Lower lobe of right lung (tissue), 2 donors: ENCODE results near the gene PRKAR2B. TPM values are rescaled to one million over a fixed set of nuclear protein-coding genes. Genes with fewer than 3 reads are reported as not detected.

Experiments
- ATAC-seq, 2 donors: fragments of 200-7000 bp; cut with Tn5 transposase; one replicate each; pipeline ENCODE4 v1.9.1; 2020 to 2022; ENCODE audit warnings: mild to moderate bottlenecking in 2 of 2, moderate library complexity in 2 of 2
- DNase-seq: peaks from one replicate; pipeline ENCODE4 v3.0.0-alpha.2; 2020
- H3K27ac ChIP-seq: fragments of 200-600 bp; one replicate; pipeline ENCODE4 v1.8.0; 2022
- H3K27me3 ChIP-seq: fragments of 200-600 bp; one replicate; pipeline ENCODE4 v1.8.0; 2022; ENCODE audit warnings: low read depth
- H3K36me3 ChIP-seq: fragments of 200-600 bp; one replicate; pipeline ENCODE4 v1.8.0; 2022; ENCODE audit warnings: mild to moderate bottlenecking
- H3K4me1 ChIP-seq: fragments of 200-600 bp; one replicate; pipeline ENCODE4 v1.8.0; 2022
- H3K4me3 ChIP-seq: fragments of 200-600 bp; one replicate; pipeline ENCODE4 v1.8.0; 2022; ENCODE audit warnings: mild to moderate bottlenecking
- H3K9me3 ChIP-seq: fragments of 200-600 bp; one replicate; pipeline ENCODE4 v1.8.0; 2022
- intact Hi-C: fragments of 100-400 bp; cut with DNase I; formaldehyde crosslinking; loops from one replicate; pipeline ENCODE4 v1.11.0; 2022
- total RNA-seq: library from RNA; stranded (reverse); fragmentation: NEBNext Ultra II Directional; extraction: Animal tissue kit (Norgen Biotek cat#: 25700); gene quantifications from one replicate; pipeline ENCODE4 v1.2.1, GENCODE V29; 2021
- TF ChIP-seq, protein P1 (sequence below): fragments of 200-600 bp; IDR thresholded peaks from one replicate; pipeline ENCODE4 v1.8.0; 2022; ENCODE audit warnings: antibody characterized with exemption, mild to moderate bottlenecking
- donor health status: DM: no; HTN: yes; CAD: no; lungs with severe emphysema.

The PRKAR2B gene
- total RNA-seq, 1 donor from 2014 or later, result 10.3 TPM

DNA sequence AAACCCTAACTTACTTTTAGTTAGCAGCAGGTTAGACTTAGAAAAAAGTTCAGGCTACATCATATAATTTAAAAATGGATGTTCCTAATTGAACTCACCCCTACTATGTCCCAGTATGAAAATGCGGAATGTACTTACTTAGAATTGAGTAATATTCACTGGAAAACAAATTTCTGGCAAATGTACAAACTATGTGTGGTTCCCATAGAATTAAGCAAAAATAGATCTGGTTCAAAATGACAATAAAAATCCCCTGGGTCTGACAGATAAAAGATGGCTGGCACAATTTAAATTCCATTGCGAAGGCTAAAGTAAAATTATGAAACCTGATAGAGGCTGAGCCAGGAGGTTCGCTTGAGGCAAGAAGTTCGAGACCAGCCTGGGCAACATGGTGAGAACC is 42.4 kb upstream of the PRKAR2B start:
- TF ChIP-seq, protein P1, sequence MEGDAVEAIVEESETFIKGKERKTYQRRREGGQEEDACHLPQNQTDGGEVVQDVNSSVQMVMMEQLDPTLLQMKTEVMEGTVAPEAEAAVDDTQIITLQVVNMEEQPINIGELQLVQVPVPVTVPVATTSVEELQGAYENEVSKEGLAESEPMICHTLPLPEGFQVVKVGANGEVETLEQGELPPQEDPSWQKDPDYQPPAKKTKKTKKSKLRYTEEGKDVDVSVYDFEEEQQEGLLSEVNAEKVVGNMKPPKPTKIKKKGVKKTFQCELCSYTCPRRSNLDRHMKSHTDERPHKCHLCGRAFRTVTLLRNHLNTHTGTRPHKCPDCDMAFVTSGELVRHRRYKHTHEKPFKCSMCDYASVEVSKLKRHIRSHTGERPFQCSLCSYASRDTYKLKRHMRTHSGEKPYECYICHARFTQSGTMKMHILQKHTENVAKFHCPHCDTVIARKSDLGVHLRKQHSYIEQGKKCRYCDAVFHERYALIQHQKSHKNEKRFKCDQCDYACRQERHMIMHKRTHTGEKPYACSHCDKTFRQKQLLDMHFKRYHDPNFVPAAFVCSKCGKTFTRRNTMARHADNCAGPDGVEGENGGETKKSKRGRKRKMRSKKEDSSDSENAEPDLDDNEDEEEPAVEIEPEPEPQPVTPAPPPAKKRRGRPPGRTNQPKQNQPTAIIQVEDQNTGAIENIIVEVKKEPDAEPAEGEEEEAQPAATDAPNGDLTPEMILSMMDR, result no peak
- intact Hi-C loops, result no loop called here
- no peak overlapping the region for H3K4me3 ChIP-seq
- no peaks in the 10 kb centered on the region for H3K4me1 ChIP-seq
- ATAC-seq, result no peak
- no peaks in the 10 kb centered on the region for H3K9me3 ChIP-seq
- no peaks in the 10 kb centered on the region for H3K27me3 ChIP-seq
- H3K27ac ChIP-seq, result no peak overlapping the region
- no peaks in the 10 kb centered on the region for H3K36me3 ChIP-seq
- no peak for DNase-seq

DNA sequence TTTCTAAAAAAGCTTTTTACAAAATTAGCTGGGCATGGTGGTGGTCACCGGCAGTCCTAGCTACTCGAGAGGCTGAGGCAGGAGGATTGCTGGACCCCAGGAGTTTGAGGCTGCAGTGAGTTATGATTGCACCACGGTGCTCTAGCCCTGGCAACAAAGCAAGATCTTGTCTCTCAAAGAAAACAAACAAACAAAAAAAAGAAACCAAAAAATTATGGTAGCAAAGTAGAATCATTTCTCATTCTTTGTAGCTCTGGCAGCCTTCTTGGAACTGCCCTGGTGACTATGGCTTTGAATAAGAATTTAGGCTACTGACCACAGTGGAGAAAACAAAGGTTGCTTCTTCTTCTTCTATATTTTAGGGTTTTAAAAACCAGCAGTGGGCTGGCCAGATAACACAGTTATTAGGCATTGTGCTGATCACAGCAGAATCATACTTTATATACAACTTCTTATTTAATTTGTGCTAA is 41.9 kb upstream of the PRKAR2B start:
- Histone ChIP-seq H3K36me3 (no peaks in the 10 kb centered on the region), H3K4me3 (no peak overlapping the region), H3K27me3 (no peaks in the 10 kb centered on the region), H3K9me3 (no peaks in the 10 kb centered on the region), H3K27ac (no peak overlapping the region), H3K4me1 (no peaks in the 10 kb centered on the region)
- intact Hi-C loops, result no loop called here
- DNase-seq (no peak), ATAC-seq (no peak)
- TF ChIP-seq, protein P1, result no peak

DNA sequence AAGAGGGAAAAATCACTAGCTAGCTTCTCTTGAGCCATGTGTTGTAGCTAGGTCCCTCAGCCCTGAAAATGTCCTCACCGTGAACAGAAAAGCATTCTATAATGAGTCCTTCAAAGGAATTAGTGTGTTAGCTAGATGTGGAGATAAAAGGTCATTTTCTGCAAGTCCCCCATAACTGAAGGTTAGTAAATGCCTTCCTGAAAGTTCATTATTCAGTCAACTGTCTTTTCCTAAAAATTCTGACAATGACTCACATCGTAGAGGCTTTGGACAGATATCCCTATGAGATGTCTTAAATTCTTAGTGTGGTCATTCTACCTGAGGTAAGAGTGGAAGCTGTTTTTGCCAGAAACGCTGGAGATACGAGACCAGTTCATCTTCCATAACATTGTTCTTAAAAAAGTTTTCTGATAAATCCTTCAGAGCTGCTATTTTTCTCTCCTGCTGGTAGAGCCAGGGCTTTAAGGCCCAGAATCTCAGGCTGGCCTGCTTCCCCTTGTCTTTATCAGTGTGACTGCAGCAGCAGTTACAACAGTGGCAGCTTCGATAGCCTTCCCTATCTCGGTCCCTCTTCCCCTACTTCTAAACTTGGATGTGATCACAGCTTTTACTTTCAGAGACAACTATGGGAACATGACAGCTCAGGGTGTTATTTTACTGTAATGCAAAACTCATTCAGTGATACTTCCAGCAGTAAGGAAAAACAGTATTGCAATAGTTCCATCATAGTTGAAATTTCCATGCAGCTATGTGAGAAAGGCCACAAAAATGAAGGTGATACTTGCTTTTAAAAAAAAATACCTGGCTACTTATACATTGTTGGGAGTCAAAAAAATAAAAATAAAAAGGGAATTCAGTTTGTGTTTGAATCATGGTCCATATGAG is 37.3 kb upstream of the PRKAR2B start:
- Histone ChIP-seq H3K4me3 (no peak overlapping the region), H3K4me1 (no peaks in the 10 kb centered on the region), H3K9me3 (no peaks in the 10 kb centered on the region), H3K36me3 (no peaks in the 10 kb centered on the region), H3K27me3 (no peaks in the 10 kb centered on the region), H3K27ac (no peak overlapping the region)
- no peak for DNase-seq
- TF ChIP-seq, protein P1, result no peak
- intact Hi-C loops, result no loop called here
- ATAC-seq, result no peak

DNA sequence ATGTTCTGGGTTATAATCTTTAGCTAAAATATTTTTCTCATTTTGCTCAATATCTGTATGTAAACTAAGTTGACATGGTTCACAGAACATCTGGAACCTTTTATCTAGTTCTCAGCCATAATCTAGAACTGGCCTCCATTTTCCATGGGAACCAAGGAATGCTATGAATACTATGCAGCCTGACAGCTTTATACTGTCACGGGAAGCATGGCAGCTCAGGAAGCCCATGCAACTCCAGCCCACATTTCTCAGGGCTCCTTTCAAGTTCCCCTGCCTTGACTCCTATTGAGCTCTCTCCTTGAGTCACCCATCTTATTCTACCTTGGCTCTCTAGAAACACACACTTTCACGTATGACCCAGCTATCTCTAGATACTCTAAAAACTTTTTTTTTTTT is 36.6 kb upstream of the PRKAR2B start:
- DNase-seq (no peak), ATAC-seq (no peak)
- intact Hi-C loops, result no loop called here
- H3K27me3 ChIP-seq, result no peaks in the 10 kb centered on the region
- TF ChIP-seq, protein P1, result no peak
- H3K27ac ChIP-seq, result no peak overlapping the region
- no peaks in the 10 kb centered on the region for H3K4me1 ChIP-seq
- no peaks in the 10 kb centered on the region for H3K36me3 ChIP-seq
- no peaks in the 10 kb centered on the region for H3K9me3 ChIP-seq
- no peak overlapping the region for H3K4me3 ChIP-seq

DNA sequence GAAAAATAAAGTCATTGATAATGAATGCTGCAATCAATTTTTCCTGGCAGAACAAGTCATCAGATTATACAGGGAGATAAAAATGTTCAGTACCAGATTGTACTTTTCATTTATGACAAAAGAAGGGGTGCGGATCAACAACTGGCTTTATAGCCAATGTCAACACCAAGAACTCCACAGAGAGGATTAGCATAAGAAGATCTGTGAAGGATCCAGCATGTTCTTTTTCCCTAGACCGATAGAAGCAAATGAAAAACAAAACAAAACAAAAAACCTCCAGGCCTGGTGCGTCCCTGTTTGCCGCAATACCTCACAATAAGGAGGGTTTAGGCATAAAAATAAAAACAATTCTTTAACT is 34.7 kb upstream of the PRKAR2B start:
- no peaks in the 10 kb centered on the region for H3K27me3 ChIP-seq
- TF ChIP-seq, protein P1, result no peak
- H3K27ac ChIP-seq, result no peak overlapping the region
- intact Hi-C loops, result no loop called here
- H3K4me1 ChIP-seq, result no peaks in the 10 kb centered on the region
- no peaks in the 10 kb centered on the region for H3K36me3 ChIP-seq
- no peak for ATAC-seq
- no peaks in the 10 kb centered on the region for H3K9me3 ChIP-seq
- no peak for DNase-seq
- no peak overlapping the region for H3K4me3 ChIP-seq
